PC-9 (cell line): Measurements from ENCODE around the gene TAS2R41.

Experiments used
- EZH2 ChIP-seq: fragments of 200-600 bp; sonication (generic); IDR thresholded peaks from 2 replicates; pipeline ENCODE4 v1.8.0; 2017; ENCODE audit warnings: antibody characterized with exemption, low read depth
- TF ChIP-seq, protein P1 (sequence below): fragments of 200-600 bp; sonication (generic); conservative IDR thresholded peaks from 2 replicates; pipeline ENCODE4 v1.6.1; 2017; ENCODE audit warnings: mixed run types, antibody characterized with exemption, mild to moderate bottlenecking, moderate library complexity

DNA sequence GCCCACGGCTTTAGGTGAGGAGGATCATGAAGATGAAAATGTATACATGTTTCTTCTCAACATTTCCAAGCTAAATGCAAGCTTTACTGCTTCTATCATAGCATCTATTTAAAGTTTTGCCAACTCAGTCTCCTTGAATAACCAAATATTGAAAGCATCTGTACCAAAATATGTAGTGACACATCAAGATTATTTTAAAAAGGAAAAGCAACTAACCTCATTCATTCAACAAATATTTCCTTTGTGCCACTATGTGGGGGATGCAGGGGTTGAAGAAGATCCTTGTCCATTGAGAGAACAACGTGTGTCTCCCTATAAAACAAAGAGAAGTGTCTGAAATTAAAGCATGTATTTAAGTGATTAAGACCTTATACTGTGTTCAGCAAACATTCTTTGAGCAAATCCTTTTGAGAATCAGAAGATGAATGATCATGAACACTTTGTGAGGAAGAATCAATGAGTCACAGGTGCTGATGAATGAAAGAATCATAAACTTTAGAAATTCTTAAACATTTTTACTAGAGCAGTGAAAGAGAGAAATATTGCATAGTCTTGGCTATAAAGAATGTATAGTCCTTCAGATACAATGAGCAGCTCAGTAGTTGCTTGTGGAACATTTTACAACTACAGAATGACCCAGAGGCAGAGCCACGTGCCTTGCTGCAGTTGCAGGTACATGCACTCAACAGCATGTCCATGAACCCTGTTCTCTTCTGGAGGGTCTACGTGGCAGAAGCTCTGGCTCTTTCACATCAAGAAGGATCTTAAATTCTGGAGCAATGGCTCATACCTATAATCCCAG, 20.5 kb upstream of the TAS2R41 start:
- TF ChIP-seq, protein P1, sequence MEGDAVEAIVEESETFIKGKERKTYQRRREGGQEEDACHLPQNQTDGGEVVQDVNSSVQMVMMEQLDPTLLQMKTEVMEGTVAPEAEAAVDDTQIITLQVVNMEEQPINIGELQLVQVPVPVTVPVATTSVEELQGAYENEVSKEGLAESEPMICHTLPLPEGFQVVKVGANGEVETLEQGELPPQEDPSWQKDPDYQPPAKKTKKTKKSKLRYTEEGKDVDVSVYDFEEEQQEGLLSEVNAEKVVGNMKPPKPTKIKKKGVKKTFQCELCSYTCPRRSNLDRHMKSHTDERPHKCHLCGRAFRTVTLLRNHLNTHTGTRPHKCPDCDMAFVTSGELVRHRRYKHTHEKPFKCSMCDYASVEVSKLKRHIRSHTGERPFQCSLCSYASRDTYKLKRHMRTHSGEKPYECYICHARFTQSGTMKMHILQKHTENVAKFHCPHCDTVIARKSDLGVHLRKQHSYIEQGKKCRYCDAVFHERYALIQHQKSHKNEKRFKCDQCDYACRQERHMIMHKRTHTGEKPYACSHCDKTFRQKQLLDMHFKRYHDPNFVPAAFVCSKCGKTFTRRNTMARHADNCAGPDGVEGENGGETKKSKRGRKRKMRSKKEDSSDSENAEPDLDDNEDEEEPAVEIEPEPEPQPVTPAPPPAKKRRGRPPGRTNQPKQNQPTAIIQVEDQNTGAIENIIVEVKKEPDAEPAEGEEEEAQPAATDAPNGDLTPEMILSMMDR = no peak
- no peak for TF ChIP-seq EZH2
